Measurements from ENCODE around the gene SLC32A1. TPM values are rescaled to one million over a fixed set of nuclear protein-coding genes. Genes with fewer than 3 reads are reported as not detected.

The SLC32A1 gene, protein sequence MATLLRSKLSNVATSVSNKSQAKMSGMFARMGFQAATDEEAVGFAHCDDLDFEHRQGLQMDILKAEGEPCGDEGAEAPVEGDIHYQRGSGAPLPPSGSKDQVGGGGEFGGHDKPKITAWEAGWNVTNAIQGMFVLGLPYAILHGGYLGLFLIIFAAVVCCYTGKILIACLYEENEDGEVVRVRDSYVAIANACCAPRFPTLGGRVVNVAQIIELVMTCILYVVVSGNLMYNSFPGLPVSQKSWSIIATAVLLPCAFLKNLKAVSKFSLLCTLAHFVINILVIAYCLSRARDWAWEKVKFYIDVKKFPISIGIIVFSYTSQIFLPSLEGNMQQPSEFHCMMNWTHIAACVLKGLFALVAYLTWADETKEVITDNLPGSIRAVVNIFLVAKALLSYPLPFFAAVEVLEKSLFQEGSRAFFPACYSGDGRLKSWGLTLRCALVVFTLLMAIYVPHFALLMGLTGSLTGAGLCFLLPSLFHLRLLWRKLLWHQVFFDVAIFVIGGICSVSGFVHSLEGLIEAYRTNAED
- total RNA-seq = not detected

DNA sequence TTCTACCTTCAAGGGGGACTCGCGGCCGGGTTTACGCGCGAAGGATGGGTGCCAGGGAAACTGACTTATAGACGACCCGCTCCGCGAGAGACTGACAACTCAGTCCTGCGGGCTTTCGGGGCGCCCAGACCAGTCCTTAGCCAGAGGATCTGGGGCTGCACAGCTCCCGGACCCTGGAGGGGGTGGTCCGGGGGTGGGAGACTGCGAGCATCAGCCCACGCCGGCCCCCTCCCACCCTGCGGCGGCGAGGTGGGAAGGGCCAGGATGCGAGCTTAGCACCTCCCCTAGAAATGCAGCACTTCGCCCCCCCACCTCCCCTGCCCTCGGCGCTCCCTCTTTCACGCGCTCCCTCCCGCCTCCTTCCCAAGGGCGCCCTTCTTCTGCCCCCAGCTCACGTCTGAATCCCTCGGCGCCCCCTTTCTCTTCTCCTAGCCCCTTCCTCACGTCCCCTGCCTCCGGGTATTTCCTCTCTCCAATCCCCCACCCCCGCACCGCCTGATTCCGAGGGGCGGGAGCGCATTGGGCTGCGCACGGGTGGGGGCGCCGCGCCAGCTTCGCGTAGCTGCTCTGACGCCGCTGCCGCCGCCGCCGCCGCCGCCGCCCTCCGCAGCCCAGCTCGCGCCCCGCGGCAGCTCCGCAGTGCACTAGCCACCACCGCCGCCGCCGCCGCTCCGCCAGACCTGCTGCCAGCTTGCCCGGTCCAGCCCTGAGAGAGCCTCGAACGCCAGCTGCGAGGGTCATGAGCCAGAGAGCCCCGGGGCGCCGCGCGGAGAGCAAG is at the start of gene SLC32A1:
Gene SLC32A1, plus strand, starts transcription at position 639 of the 778 bp plus-strand sequence. CDS start 239 bp downstream, outside the sequence.
- TF ChIP-seq, protein P1, sequence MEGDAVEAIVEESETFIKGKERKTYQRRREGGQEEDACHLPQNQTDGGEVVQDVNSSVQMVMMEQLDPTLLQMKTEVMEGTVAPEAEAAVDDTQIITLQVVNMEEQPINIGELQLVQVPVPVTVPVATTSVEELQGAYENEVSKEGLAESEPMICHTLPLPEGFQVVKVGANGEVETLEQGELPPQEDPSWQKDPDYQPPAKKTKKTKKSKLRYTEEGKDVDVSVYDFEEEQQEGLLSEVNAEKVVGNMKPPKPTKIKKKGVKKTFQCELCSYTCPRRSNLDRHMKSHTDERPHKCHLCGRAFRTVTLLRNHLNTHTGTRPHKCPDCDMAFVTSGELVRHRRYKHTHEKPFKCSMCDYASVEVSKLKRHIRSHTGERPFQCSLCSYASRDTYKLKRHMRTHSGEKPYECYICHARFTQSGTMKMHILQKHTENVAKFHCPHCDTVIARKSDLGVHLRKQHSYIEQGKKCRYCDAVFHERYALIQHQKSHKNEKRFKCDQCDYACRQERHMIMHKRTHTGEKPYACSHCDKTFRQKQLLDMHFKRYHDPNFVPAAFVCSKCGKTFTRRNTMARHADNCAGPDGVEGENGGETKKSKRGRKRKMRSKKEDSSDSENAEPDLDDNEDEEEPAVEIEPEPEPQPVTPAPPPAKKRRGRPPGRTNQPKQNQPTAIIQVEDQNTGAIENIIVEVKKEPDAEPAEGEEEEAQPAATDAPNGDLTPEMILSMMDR (IDR thresholded peaks at IDR 0.05; ENCODE audit: low read depth) = no peak

- TF ChIP-seq, protein P1 (IDR thresholded peaks at IDR 0.05; ENCODE audit: low read depth) = no peak
These were observed 49.5 kb upstream of the SLC32A1 start for GRCh38 chr20:38674765-38675133.

DNA sequence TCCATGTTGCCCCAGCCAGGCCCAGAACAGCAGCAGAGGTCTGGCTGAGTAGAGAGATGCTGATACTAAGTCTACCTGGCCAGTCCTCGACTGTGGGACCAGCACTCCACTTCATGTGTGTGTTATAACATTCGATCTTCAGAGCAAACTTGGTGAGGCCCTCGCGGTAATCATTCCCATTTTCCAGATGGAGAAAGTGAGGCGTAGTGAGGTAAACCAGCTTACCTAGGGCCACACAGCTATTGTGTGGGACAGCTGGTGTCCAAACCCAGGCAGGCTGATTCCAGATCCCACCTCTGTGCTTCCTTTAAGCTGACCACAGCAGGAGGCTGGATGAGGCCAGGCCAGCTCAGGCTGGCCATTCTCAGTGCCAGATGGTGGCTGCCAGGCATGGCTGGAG is 47.7 kb upstream of the SLC32A1 start:
- TF ChIP-seq, protein P1 (IDR thresholded peaks at IDR 0.05; ENCODE audit: low read depth) = no peak

- TF ChIP-seq, protein P1 (IDR thresholded peaks at IDR 0.05; ENCODE audit: low read depth) = no peak
These were observed 43.6 kb upstream of the SLC32A1 start for GRCh38 chr20:38680500-38681306.

DNA sequence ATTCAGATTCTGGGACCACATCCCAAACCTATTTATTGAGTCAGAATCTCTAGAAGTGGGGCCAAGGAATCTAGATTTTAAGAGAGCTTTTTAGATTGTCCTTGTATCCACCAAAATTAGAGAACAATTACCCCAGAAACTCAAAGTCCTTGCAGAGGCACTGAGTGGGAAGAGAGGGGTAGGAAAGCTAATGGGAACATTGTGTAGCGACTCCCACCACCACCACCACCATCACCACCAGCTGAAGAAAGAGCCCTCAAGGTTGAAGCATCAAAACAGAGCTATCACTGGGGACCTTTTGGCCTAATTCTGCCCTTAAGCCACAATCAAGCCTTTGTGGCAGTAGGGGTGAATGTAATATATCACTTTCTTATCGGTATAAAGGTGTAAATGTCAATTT is 39.0 kb upstream of the SLC32A1 start:
- TF ChIP-seq, protein P1 (IDR thresholded peaks at IDR 0.05; ENCODE audit: low read depth) = no peak

DNA sequence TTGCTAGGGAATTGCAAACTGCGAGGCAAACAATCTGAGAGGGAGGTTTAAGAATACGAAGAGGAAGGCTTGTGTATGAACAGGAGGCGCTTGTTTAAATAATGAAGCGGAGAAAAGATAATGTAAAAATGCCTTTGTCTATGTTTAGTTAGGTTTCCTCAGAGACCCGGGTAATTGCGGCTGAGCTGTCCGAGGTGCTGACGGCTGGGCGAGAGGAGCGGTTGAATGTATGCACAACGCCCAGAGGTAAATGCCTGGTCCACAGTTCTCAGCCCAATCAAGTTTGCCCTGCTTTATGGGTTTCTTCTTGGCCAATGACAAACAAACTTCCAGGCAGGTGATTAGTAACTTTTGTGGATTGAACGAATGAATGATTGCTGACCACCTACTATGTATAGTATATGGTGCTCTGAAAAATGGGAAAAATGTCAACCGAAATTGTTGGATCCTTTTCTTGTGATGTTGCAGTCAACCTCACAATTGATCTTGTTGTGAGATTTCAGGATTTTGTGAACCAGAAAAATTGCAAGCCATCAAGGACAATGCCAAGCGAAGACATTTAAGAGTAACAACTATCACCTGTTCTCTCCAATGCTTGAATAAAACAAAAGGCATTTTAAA is 38.3 kb upstream of the SLC32A1 start:
- TF ChIP-seq, protein P1 (IDR thresholded peaks at IDR 0.05; ENCODE audit: low read depth) = no peak
